Right hindlimb (tissue), 1 donor: Measurements from ENCODE around the gene CCNT2.
A peak's percentile ranks its signal among the peaks of the same experiment; 100 is the strongest.
"Not testable (repeated sequence)": the region's sequence is repeated elsewhere in the genome, so short reads cannot be mapped to it uniquely, and the experiment has no call there.

Experiments
- DNase-seq: peaks from one replicate; pipeline ENCODE4 v3.0.0-alpha.2; 2018

The CCNT2 gene

GRCh38 chr2:134918526-134919340 is at the start of gene CCNT2:
CCNT2 (plus strand) TSS chr2:134918822; CDS start chr2:134918855, 33 bp downstream.
- DNase-seq: peak; percentile 100

DNA sequence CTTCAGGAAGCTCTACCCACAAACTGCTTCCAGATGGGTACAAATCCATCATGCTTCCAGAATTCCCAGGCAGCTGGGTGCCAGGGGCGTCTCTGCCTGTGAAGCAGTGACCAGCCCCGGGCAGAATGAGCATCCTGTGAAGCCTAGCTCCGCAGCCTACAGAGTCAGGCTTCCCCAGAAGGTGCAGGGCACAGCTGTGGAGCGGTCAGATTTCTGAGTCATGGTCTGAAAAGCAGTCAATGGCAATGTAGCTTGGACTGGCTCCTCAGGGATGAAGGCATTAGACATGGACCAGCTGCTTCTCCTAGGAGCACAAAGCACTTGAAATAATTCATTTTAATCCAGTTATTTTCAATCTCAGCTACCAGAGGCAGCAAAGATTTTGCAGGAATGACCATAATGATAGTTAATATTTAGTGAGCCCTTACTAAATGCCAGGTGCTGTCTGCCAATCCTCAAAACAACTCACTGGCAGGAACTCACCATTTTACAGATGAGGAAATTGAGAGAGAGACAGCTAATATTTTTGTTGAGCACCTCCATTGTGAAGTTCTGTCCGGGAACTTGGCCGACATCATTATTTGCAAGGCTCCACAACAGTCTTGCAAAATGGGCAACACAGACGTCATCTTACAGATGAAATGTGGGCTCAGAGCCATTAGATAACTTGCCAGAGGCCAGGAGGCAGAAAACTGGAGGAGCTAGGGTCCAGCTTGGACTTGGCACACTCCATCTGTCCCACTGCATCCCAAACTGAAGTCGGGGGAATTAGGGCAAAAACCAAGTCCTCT is 48.5 kb upstream of the CCNT2 start:
- peak; percentile 60 for DNase-seq

GRCh38 chr2:134873152-134873551 is 45.5 kb upstream of the CCNT2 start:
- DNase-seq: no peak

GRCh38 chr2:134875309-134875708 is 43.3 kb upstream of the CCNT2 start:
- DNase-seq: no peak

DNA sequence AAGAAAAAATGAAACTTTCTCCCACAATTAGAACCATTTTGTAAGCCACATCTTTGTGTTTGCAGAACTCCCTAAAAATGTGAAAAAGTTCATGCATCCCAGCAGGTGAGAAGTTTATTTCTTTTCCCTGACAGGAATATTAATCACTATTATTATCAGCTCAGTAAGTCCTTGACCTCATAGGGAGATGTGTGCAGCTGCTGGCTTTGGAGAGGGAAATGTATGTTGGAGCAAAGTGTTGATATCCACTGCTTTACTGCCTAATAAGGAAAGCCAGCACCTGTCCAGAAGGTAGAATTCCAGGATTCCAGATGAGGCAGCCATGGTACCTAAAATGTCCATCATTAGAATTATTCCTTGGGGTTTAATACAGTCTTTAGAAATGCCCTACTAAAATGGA is 35.8 kb upstream of the CCNT2 start:
- DNase-seq: no peak

DNA sequence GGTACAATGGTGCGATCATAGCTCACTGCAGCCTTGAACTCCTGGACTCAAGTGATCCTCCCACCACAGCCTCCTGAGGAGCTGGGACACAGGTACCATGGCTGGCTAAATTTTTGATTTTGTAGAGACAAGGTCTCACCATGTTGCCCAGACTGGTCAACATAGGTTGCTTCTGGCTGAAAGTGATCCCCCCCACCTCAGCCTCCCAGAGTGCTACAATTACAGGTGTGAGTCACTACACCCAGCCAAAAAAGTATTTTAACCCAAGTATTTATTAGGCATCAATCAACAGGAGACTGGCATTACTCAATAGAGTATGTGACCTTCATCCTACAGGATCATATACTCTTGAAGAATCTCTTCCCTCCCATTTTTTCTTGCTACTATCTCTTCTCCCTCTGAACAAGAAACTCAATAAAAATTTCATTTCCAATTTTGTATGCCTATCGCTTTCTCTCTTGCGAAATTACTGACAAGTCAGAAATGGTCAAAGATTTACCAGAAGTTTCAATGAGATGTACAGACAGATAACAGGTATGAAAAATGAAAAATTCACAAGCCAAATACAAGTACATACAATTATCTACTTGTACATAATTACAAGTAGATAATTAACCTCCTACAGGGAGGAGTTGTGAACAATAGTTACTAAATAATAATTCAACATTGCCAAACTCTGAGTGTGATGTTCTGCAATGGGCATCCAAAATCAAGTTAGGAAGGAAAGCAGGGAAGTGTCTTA is 34.9 kb upstream of the CCNT2 start:
- no peak for DNase-seq

DNA sequence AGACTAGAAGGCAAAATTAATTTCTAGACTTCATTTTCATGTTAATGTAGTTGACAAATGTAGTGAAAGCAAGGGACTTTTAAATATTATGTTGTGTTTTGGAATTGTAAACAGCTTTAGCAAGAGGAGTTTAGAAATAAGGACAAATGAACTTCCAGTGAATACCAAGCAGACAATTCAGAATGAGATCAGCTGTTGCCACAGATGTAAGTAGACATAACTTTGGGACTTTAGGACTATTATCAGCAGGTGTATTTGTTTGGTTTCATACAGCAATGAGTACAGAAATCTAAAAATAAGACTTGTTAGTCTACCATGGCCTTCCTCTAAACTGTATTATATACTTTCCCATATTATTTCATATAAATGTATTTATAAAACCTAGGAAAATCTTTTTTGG is 34.2 kb upstream of the CCNT2 start:
- no peak for DNase-seq

DNA sequence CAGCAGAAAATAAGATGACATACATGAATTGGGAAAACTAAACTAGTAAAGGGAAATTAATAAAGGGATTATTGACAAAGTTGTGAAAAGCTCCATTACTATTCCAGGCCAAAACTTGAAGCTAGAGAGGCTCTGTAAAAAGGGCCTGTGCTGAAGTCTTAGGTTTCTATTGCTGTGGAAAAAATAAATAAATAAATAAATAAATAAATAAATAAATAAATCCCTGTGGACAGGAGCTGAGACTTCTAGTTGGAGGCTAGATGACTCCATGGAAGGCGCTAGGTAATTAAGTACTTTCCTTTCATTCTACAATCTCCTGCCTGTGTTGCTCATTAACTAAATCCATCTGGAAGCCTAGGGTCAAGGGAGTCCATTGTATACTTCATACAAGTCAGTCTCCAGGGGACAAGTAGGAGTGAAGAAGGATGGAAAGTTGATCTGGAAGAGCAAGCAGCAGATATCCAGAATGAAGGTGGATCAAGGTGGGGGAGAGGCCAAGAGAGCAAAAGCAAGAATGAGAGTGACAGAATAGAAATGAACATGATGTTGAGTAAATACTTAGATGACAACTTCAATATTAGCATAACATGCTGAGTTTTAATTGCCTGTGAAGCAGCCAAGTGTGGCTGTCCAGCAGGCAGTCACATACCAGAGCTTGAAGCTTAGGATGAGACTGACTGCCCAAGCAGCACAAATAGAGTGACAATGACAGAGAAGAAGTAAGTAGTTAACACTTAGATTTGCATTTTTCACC is 26.2 kb upstream of the CCNT2 start:
- DNase-seq: no peak

DNA sequence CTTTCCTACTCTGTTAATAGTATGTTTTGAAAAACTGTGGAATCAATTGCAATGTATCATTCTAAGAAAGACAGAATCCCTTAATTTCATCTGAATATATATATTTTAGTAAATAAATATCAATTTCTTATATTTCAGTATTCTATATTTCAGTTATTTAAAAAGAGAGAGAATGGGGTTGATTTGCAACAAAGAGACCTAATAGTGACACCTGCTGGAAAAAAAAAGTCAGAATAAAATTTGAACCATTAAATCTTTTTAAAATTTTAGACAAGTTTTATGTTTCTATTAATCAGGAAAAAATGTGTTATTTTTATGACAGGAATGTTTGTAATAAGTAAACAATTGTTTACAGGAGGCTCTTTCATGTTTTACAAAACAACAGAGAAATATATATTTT is 20.7 kb upstream of the CCNT2 start:
- DNase-seq: no peak

GRCh38 chr2:134899204-134899603 is 19.4 kb upstream of the CCNT2 start:
- DNase-seq: no peak

- no peak for DNase-seq
Measured at GRCh38 chr2:134900151-134900550, 18.5 kb upstream of the CCNT2 start.

- DNase-seq: not testable (repeated sequence)
Measured at GRCh38 chr2:134903701-134904100, 14.9 kb upstream of the CCNT2 start.

DNA sequence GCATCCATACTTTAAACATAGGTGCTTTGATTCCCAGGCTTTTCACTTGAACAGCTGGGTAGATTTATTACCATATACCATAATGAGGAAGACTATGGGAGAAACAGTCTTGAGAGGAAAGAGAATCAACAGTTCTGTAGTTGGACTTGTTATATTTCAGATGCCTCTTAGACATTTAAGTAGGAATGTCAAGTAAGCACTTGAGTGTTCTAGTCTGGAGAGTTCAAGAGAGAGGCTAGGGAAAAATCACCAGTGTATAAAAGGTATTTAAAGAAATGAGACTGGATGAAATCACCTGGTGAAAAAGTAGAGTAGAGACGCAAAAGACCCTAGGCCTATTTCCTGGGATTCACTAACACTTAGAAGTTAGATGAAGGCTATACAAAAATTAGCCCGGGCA is 13.5 kb upstream of the CCNT2 start:
- no peak for DNase-seq

- DNase-seq: no peak
Measured at GRCh38 chr2:134906726-134907125, 11.9 kb upstream of the CCNT2 start.

- not testable (repeated sequence) for DNase-seq
Measured at GRCh38 chr2:134907441-134908116, 11.0 kb upstream of the CCNT2 start.

DNA sequence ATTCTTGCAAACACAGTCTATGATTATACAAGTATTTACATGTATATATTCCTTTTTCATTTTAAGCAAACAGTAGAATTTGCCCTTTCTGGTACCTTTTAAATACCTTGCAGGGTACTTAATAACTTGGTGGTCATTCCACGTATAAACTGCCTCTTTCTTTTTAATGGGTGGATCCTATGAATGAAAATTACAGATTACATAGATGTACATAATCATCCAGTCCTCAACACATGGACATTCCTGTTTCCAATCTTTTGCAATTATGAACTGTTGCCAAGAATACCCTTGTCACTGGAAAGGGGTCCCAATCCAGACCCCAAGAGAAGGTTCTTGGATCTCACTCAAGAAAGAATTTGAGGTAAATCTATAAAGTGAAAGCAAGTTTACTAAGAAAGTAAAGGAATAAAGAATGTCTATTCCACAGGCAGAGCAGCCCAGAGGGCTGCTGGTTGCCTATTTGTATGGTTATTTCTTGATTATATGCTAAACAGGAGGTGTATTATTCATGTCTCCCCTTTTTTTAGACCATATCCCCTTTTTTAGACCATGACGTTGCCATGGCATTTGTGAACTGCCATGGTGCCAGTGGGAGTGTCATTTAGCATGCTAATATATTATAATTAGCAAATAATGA is 7.7 kb upstream of the CCNT2 start:
- DNase-seq: no peak

DNA sequence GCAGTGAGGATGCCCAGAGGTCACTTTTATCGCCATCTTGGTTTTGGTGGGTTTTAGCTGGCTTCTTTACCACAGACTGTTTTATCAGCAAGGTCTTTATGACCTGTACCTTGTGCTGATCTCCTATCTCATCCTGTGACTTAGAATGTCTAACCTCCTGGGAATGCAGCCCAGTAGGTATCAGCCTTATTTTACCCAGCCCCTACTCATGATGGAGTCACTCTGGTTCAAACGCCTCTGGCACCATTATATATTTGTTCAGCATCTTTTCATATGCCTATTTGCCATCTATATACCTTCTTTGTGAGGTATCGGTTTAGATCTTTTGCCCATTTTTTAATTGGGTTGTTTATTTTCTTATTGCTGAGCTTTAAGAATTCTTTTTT is 7.2 kb upstream of the CCNT2 start:
- DNase-seq: no peak

DNA sequence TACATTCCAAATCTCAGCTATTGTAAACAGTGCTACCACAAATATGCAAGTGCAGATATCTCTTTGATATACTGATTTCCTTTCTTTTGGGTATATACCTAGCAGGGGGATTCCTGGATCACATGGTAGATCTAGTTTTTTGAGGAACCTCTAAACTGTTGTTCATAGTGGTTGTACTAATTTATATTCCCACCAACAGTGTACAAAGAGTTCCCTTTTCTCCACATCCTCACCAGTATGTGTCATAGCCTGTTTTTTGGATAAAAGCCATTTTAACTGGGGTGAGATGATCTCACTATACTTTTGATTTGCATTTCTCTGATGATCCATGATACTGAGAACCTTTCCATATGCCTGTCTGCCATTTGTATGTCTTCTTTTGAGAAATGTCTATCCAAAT is 6.3 kb upstream of the CCNT2 start:
- no peak for DNase-seq

DNA sequence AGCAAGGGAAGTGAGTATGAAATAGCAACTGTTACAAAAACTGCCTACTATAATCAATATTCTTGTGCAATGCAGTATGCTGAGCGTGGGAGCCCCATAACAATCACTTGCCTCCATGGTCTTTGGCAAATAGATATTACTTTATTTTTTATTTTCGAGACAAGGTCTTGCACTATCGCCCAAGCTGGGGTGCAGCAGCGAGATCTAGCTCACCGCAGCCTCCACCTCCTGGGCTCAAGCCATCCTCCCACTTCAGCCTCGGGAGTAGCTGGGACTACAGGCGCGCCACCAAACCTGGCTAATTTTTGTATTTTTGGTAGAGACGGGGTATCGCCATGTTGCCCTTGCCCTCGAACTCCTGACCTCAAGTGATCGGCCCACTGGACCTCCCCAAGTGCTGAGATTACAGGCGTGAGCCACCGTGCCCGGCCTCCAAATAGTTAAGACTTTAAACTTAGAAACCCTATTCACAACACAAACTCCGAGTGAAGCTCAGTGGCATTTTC is 1.2 kb upstream of the CCNT2 start:
- DNase-seq: peak; percentile 28

DNA sequence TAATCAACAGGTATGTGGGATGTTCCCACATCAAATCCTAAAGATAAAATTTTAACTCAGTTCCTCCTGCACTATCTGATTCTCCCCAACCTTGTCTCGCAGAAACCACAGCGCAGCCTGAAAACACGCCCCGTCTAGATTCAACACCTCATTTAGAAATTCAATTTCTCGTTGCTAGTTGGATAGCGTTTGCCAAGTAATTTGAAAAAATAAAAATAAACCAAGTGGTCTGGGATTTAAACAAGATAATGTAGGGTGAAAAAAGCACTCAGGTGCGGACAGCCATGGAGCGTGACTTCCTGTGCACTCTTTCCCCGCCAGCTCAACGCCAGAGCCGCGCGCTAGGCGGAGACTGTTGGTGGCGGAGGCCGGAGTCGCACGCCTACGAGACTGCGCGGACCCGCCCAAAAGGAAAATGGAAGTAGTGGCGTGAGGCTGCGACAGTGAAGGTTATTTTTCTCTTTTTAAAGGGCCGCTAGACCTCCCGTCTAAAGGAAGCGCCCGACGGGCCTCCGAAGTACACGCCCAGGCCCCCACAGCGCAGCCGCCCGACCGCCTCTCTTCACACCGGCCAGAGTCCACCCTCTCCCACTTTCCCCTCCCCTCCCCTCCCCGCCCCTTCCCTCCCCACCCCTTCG is 615 bp upstream of the CCNT2 start:
- DNase-seq: no peak
